Tibial artery (tissue), 4 donors: Measurements from ENCODE around the gene DISP3.

ENCODE experiments used
- DNase-seq, 2 donors: peaks; one replicate each; pipeline ENCODE4 v3.0.0-alpha.2; 2019
- H3K27ac ChIP-seq, 2 donors: fragments of 200-600 bp; sonication (generic) in 1 of 2; 1 replicate in 1 of 2; 2 replicates in 1 of 2; pipeline ENCODE4 v1.5.1; 2018 to 2019; ENCODE audit warnings: mild to moderate bottlenecking in 1 of 2
- H3K27me3 ChIP-seq, 2 donors: fragments of 200-600 bp; sonication (generic) in 1 of 2; one replicate each; pipeline versions ENCODE4 v1.5.1 to v1.6.0; 2016 to 2019
- H3K36me3 ChIP-seq, 3 donors: fragments of 200-600 bp; sonication (generic) in 2 of 3; one replicate each; pipeline ENCODE4 v1.5.1; 2016 to 2019; ENCODE audit warnings: mild to moderate bottlenecking in 2 of 3
- H3K4me1 ChIP-seq, 4 donors: fragments of 200-600 bp; sonication (generic) in 2 of 4; 1 replicate in 3 of 4; 2 replicates in 1 of 4; pipeline ENCODE4 v1.5.1; 2016 to 2019
- H3K4me3 ChIP-seq, 2 donors: fragments of 200-600 bp; sonication (generic) in 1 of 2; 1 replicate in 1 of 2; 2 replicates in 1 of 2; pipeline ENCODE4 v1.5.1; 2018 to 2019; ENCODE audit warnings: mild to moderate bottlenecking in 2 of 2
- H3K9me3 ChIP-seq, 3 donors: fragments of 200-600 bp; sonication (generic) in 1 of 3; one replicate each; pipeline ENCODE4 v1.5.1; 2016 to 2019
- CTCF ChIP-seq, 2 experiments: fragments of 200-600 bp in 1 of 2; fragments of 450-650 bp in 1 of 2; IDR thresholded peaks; one replicate each; pipeline ENCODE4 v1.5.1; 2017 to 2019; ENCODE audit warnings: antibody characterized with exemption in 2 of 2, mild to moderate bottlenecking in 1 of 2, moderate library complexity in 1 of 2
- intact Hi-C: fragments of 100-400 bp; cut with DNase I; formaldehyde crosslinking; loops from one replicate; pipeline ENCODE4 v1.15.0; 2023; ENCODE audit warnings: low total_unique reads

Gene DISP3

GRCh38 chr1:11528611-11529261, 49.8 kb downstream of the DISP3 start:
- peak in 1 of 2 donors; percentile 52 for DNase-seq
- Histone ChIP-seq H3K9me3 (no peaks in the 10 kb centered on the region), H3K27me3 (peaks cover 0 to 46% of the 10 kb centered on the region in 2 donors), H3K27ac (no peak overlapping the region), H3K4me1 (no peaks in the 10 kb centered on the region), H3K36me3 (no peaks in the 10 kb centered on the region), H3K4me3 (no peak overlapping the region)
- intact Hi-C loops: no loop called here
- TF ChIP-seq CTCF (IDR thresholded peaks at IDR 0.05): no peak

GRCh38 chr1:11529330-11529729, 50.4 kb downstream of the DISP3 start:
- Histone ChIP-seq H3K27me3 (peaks cover 0 to 50% of the 10 kb centered on the region in 2 donors), H3K27ac (no peak overlapping the region), H3K9me3 (no peaks in the 10 kb centered on the region), H3K36me3 (no peaks in the 10 kb centered on the region), H3K4me1 (no peaks in the 10 kb centered on the region), H3K4me3 (no peak overlapping the region)
- intact Hi-C loops: no loop called here
- peak in 1 of 2 donors; percentile 55 for DNase-seq
- no peak for TF ChIP-seq CTCF (IDR thresholded peaks at IDR 0.05)

GRCh38 chr1:11529763-11530730, 51.1 kb downstream of the DISP3 start:
- H3K36me3 ChIP-seq: no peaks in the 10 kb centered on the region
- H3K27ac ChIP-seq: no peak overlapping the region
- DNase-seq: peak in 1 of 2 donors; percentile 55
- no peak for TF ChIP-seq CTCF (IDR thresholded peaks at IDR 0.05)
- H3K4me1 ChIP-seq: no peaks in the 10 kb centered on the region
- intact Hi-C loops: no loop called here
- no peak overlapping the region for H3K4me3 ChIP-seq
- no peaks in the 10 kb centered on the region for H3K9me3 ChIP-seq
- H3K27me3 ChIP-seq: peaks cover 0 to 53% of the 10 kb centered on the region in 2 donors

- H3K27me3 ChIP-seq: peaks cover 0 to 54% of the 10 kb centered on the region in 2 donors
- intact Hi-C loops: no loop called here
- H3K9me3 ChIP-seq: no peaks in the 10 kb centered on the region
- DNase-seq: peak in 1 of 2 donors; percentile 61
- no peak overlapping the region for H3K4me3 ChIP-seq
- no peaks in the 10 kb centered on the region for H3K36me3 ChIP-seq
- no peaks in the 10 kb centered on the region for H3K4me1 ChIP-seq
- no peak for TF ChIP-seq CTCF (IDR thresholded peaks at IDR 0.05)
- no peak overlapping the region for H3K27ac ChIP-seq
Observed at GRCh38 chr1:11530731-11531311, 51.9 kb downstream of the DISP3 start.

GRCh38 chr1:11531314-11531870, 52.4 kb downstream of the DISP3 start:
- Histone ChIP-seq H3K27ac (no peak overlapping the region), H3K36me3 (no peaks in the 10 kb centered on the region), H3K27me3 (peaks cover 0 to 55% of the 10 kb centered on the region in 2 donors), H3K4me3 (no peak overlapping the region), H3K4me1 (no peaks in the 10 kb centered on the region), H3K9me3 (no peaks in the 10 kb centered on the region)
- intact Hi-C loops: no loop called here
- DNase-seq: peak in 1 of 2 donors; percentile 49
- no peak for TF ChIP-seq CTCF (IDR thresholded peaks at IDR 0.05)
